Kidney (tissue), 14 donors: Measurements from ENCODE around the gene ACTN3. TPM values are rescaled to one million over a fixed set of nuclear protein-coding genes. Genes with fewer than 3 reads are reported as not detected.

Experiments used
- DNase-seq, 5 donors: peaks; one replicate each; pipeline ENCODE4 v3.0.0-alpha.2; 2013 to 2020
- FAIRE-seq: peaks from 2 replicates; lab custom pipeline; 2012; peaks lifted over from hg19 to GRCh38; lab: Jason Lieb, UNC
- H3K27ac ChIP-seq, 2 donors: one replicate each; pipeline ENCODE4 v1.7.0; 2013; ENCODE audit warnings: low read depth in 2 of 2, low read length in 2 of 2, inconsistent platforms in 1 of 2
- H3K27me3 ChIP-seq: one replicate; pipeline ENCODE4 v1.7.1; 2013; ENCODE audit warnings: low read length, inconsistent platforms; ENCODE audit not compliant: control insufficient read depth, insufficient read depth
- H3K36me3 ChIP-seq, 3 donors: one replicate each; pipeline versions ENCODE4 v1.7.0 to v1.7.1; 2013; ENCODE audit warnings: low read length in 3 of 3, control low read depth in 1 of 3, inconsistent platforms in 1 of 3; ENCODE audit not compliant: insufficient read depth in 3 of 3, control insufficient read depth in 2 of 3
- H3K4me1 ChIP-seq, 3 donors: one replicate each; pipeline versions ENCODE4 v1.7.0 to v1.7.1; 2013; ENCODE audit warnings: low read length in 3 of 3, inconsistent platforms in 1 of 3, low read depth in 1 of 3; ENCODE audit not compliant: control insufficient read depth in 2 of 3, insufficient read depth in 2 of 3
- H3K4me3 ChIP-seq, 3 donors: one replicate each; pipeline versions ENCODE4 v1.7.0 to v1.8.1; 2013; ENCODE audit warnings: low read length in 3 of 3, control low read depth in 1 of 3, inconsistent platforms in 1 of 3
- H3K9ac ChIP-seq, 3 donors: one replicate each; pipeline versions ENCODE4 v1.7.0 to v1.7.1; 2013; ENCODE audit warnings: low read length in 3 of 3, control low read depth in 1 of 3, inconsistent platforms in 1 of 3
- H3K9me3 ChIP-seq, 3 donors: one replicate each; pipeline versions ENCODE4 v1.7.0 to v1.7.1; 2013; ENCODE audit warnings: low read length in 3 of 3, control low read depth in 1 of 3, inconsistent platforms in 1 of 3; ENCODE audit not compliant: control insufficient read depth in 2 of 3, insufficient read depth in 1 of 3
- CTCF ChIP-seq: IDR thresholded peaks from 3 replicates; pipeline ENCODE4 v1.5.1; 2012; ENCODE audit warnings: mild to moderate bottlenecking, moderate library complexity, borderline replicate concordance; ENCODE audit not compliant: insufficient read depth; ENCODE audit errors: extremely low read depth
- intact Hi-C: fragments of 100-400 bp; cut with DNase I; formaldehyde crosslinking; loops from one replicate; pipeline ENCODE4 v1.11.1; 2022
- polyA plus RNA-seq: library from polyadenylated mRNA; stranded (reverse); fragments of 350-450 nt; fragmentation: Illumina TruSeq; extraction: RNeasy Lipid Tissue Mini Kit (QIAGEN cat#74804); gene quantifications from one replicate; pipeline ENCODE4 v1.2.3, GENCODE V29; 2014; ENCODE audit warnings: low read depth, low replicate concordance; ENCODE audit not compliant: insufficient read depth
- total RNA-seq: library from RNA; stranded (reverse); fragmentation: NEBNext Ultra II Directional; extraction: Animal tissue kit (Norgen Biotek cat#: 25700); gene quantifications from one replicate; pipeline ENCODE4 v1.2.1, GENCODE V29; 2021
- donor health status: control.
- donor health status: control.
- donor health status: control.
- donor health status: control.
- donor health status: control.
- donor health status: DM: yes; HTN: yes; CAD: no.
- donor health status: Normal renal cell carcinoma (clear cell type).

The ACTN3 gene
- total and polyA plus RNA-seq, 2 donors from 2014 or later, result 0.16 TPM; not detected in 1

GRCh38 chr11:66554602-66555001, 7.9 kb downstream of the ACTN3 start:
- Histone ChIP-seq H3K4me3 (no peak overlapping the region), H3K9me3 (no peaks in the 10 kb centered on the region), H3K36me3 (no peaks in the 10 kb centered on the region), H3K9ac (no peak overlapping the region), H3K4me1 (peaks cover 0 to 4% (median 0%) of the 10 kb centered on the region in 3 donors), H3K27me3 (peaks cover 4% of the 10 kb centered on the region), H3K27ac (no peak overlapping the region)
- no peak for TF ChIP-seq CTCF
- DNase-seq (no peak), FAIRE-seq (no peak)
- intact Hi-C loops, result no loop called here

- no peaks in the 10 kb centered on the region for H3K9me3 ChIP-seq
- no peak for DNase-seq
Observed at GRCh38 chr11:66555416-66555815, 8.7 kb downstream of the ACTN3 start.

GRCh38 chr11:66556086-66556485, 9.4 kb downstream of the ACTN3 start:
- intact Hi-C loops, result no loop called here
- DNase-seq (no peak), FAIRE-seq (no peak)
- Histone ChIP-seq H3K9ac (no peak overlapping the region), H3K27ac (no peak overlapping the region), H3K9me3 (no peaks in the 10 kb centered on the region), H3K27me3 (peaks cover 4% of the 10 kb centered on the region), H3K4me1 (peaks cover 0 to 4% (median 0%) of the 10 kb centered on the region in 3 donors), H3K4me3 (no peak overlapping the region), H3K36me3 (no peaks in the 10 kb centered on the region)
- TF ChIP-seq CTCF, result no peak

More at GRCh38 chr11:66555416-66555815, 8.7 kb downstream of the ACTN3 start:
- peaks cover 4% of the 10 kb centered on the region for H3K27me3 ChIP-seq
- H3K27ac ChIP-seq, result no peak overlapping the region
- TF ChIP-seq CTCF, result no peak
- no peak overlapping the region for H3K4me3 ChIP-seq
- no peaks in the 10 kb centered on the region for H3K36me3 ChIP-seq
- no peak for FAIRE-seq
- no peak overlapping the region for H3K9ac ChIP-seq
- intact Hi-C loops, result no loop called here
- H3K4me1 ChIP-seq, result peaks cover 0 to 4% (median 0%) of the 10 kb centered on the region in 3 donors
